ENCODE measurements around the gene RAG1.

- TF ChIP-seq CTCF (IDR thresholded peaks at IDR 0.05) (no peak), POLR2A (IDR thresholded peaks at IDR 0.05) (no peak)
Observed at GRCh38 chr11:36620246-36620645, 52.4 kb downstream of the RAG1 start.

Data from testis (tissue), 2 donors.